HG03039 (cell line): ENCODE results near the gene TRIM16.
"Not testable (repeated sequence)": the region's sequence is repeated elsewhere in the genome, so short reads cannot be mapped to it uniquely, and the experiment has no call there.

Experiments
- ATAC-seq: cut with Tn5 transposase; IDR thresholded peaks from one replicate; pipeline ENCODE4 v1.9.1; 2021; ENCODE audit warnings: mild to moderate bottlenecking, moderate library complexity; ENCODE audit not compliant: unreplicated experiment

TRIM16 gene

GRCh38 chr17:15619331-15620058 lies 64.6 kb downstream of the TRIM16 start, which contains the start of gene FBXW10B:
TSS of gene FBXW10B (minus strand) at chr17:15619704. CDS start at chr17:15619512, 192 bp downstream.
- not testable (repeated sequence) for ATAC-seq

GRCh38 chr17:15616828-15617227 lies 67.3 kb downstream of the TRIM16 start:
- not testable (repeated sequence) for ATAC-seq

GRCh38 chr17:15615850-15616249 lies 68.3 kb downstream of the TRIM16 start:
- ATAC-seq: not testable (repeated sequence)

DNA sequence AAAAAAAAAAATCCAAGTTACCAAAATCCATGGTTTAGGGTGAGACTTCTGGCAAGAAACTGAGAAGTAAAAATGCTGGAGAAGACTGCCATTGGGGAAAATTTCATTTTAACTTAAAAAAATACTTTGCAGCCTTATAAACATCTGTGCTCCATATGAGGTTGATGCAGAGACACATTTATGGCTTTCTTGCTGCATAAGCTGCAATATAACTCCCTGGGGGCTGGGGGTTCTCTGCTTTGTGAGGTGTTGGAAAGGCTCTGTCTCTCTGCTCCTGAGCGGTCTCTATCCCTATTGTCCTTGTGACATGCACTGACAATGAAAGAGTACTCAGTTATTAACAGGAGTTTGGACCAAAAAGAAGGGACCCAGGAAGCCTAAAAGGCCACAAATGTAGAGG lies 71.0 kb downstream of the TRIM16 start:
- ATAC-seq: not testable (repeated sequence)

- not testable (repeated sequence) for ATAC-seq
Observed at GRCh38 chr17:15592960-15593359, 91.2 kb downstream of the TRIM16 start.

DNA sequence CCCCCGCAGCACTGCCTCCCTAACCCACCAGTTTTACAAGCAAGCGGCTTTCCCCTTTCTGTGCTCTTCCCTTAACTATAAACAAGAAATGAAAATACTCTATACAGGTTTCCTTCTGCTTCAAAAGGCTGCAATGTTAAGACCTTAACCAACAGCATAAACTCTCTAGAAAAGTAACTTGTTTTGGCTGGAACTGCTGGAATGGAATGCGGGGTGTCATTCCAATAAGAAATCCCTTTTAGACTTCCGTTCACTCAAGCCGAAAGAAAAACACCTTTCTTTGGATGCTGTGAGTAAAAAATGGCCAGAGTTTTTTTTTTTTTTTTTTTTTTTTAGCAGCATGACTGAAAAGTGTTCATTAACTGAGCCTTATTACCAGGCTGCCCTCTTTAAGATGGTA lies 92.1 kb downstream of the TRIM16 start:
- ATAC-seq: not testable (repeated sequence)

- not testable (repeated sequence) for ATAC-seq
Observed at GRCh38 chr17:15590844-15591243, 93.3 kb downstream of the TRIM16 start.

- not testable (repeated sequence) for ATAC-seq
Observed at GRCh38 chr17:15589544-15590536, 94.3 kb downstream of the TRIM16 start.

DNA sequence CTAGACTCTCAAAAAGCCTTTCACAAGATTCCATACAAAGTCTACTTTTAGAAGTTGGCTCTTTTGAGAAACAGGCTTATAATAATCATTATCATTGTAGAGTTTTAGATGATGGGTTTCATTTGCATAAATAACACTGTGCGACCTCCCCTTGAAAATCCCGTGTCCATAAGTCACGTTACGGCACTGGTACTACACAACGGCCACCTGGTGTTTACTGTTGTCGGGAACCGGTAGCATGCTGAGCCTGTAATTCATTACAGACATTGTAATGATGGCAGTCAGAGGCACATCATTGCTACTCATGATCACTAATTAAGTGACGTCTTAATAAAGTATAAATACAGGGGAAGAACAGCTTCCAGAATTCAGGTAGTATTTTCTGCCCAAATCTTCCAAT lies 96.1 kb downstream of the TRIM16 start:
- not testable (repeated sequence) for ATAC-seq

- ATAC-seq: not testable (repeated sequence)
Observed at GRCh38 chr17:15583313-15583712, 100.8 kb downstream of the TRIM16 start.

- not testable (repeated sequence) for ATAC-seq
Observed at GRCh38 chr17:15581462-15581861, 102.6 kb downstream of the TRIM16 start.
